GM12872 (cell line): Measurements from ENCODE around the gene ANXA3.
A peak's percentile ranks its signal among the peaks of the same experiment; 100 is the strongest.

Experiments
- CTCF ChIP-seq: IDR thresholded peaks from 3 replicates; pipeline ENCODE4 v1.5.1; 2011; ENCODE audit warnings: low read depth, mild to moderate bottlenecking, low read length, moderate library complexity; ENCODE audit not compliant: insufficient read depth

Gene ANXA3

GRCh38 chr4:78610546-78611214 lies 59.1 kb downstream of the ANXA3 start:
- no peak for TF ChIP-seq CTCF

GRCh38 chr4:78611215-78611558 lies 59.6 kb downstream of the ANXA3 start:
- TF ChIP-seq CTCF: no peak

GRCh38 chr4:78612398-78613178 lies 61.0 kb downstream of the ANXA3 start:
- TF ChIP-seq CTCF: peak; percentile 60

GRCh38 chr4:78613522-78614321 lies 62.2 kb downstream of the ANXA3 start:
- TF ChIP-seq CTCF: no peak; the same call in 2 of the 3 replicates

GRCh38 chr4:78616046-78616498 lies 64.5 kb downstream of the ANXA3 start:
- no peak for TF ChIP-seq CTCF

GRCh38 chr4:78618436-78618835 lies 66.9 kb downstream of the ANXA3 start:
- TF ChIP-seq CTCF: no peak

GRCh38 chr4:78621395-78621794 lies 69.8 kb downstream of the ANXA3 start:
- no peak for TF ChIP-seq CTCF
